HG03469 (cell line): ENCODE measurements around the gene RIC8A.

ENCODE experiments used
- ATAC-seq: cut with Tn5 transposase; IDR thresholded peaks from one replicate; pipeline ENCODE4 v1.9.1; 2021; ENCODE audit warnings: mild to moderate bottlenecking, moderate library complexity, moderate number of reproducible peaks; ENCODE audit not compliant: unreplicated experiment

The RIC8A gene

GRCh38 chr11:240315-240714 is 32.8 kb downstream of the RIC8A start:
- ATAC-seq = no peak

GRCh38 chr11:241634-242033 is 34.1 kb downstream of the RIC8A start:
- no peak for ATAC-seq

DNA sequence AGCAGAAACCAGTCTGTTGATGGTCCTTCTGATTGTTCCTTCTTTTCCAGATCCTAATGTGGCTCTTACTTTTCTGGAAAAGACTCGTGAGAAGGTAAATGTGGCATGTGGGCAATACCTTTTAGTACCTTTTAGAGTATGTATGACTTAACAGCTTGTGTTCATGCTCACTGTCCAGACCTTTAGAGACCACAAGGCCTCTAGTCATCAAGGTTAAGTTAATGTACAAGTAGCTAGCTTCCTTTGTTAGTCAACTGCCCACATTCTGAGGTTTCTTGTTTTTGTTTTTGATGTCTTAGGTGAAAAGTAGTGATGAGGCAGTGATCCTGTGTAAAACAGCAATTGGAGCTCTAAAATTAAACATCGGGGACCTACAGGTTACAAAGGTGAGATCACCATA is 36.9 kb downstream of the RIC8A start:
- no peak for ATAC-seq

DNA sequence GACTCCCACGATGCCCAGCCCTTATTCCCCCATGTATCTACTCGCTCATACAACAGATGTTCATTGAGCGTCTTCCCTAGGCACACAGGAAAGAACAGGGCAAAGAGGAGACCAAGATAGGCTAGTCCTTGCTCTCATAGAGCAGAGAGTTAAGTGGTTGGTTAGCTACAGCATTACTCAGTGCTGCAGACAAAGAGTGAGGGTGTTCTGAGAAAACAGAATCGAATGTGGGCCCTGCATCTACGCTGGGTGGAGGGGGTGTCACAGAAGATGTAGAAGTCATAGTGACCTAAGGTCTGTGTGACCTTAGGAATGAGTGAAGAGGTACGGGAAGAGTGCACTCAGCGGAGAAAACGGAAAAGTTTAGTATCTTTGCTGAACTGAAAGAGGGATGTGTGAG is 41.6 kb downstream of the RIC8A start:
- ATAC-seq = no peak

DNA sequence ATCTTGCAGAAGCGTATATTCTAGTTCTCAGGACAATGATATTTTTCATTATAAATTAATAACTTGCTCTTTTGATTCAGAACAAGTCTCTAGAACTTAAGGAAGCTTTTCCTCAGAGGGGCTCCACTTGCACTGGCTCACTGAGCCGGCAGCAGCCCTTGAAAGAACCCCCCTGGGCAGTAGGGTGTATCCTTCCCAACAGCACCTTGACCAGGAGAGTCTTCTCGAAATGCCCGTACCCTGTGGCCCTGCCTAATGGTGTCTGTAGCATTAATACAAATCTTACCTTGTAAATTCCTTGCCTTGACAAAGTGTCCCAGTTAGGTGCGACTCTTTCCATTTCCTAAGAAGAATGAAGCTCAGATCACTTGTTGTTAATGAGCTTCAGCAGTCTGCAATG is 42.8 kb downstream of the RIC8A start:
- no peak for ATAC-seq

- ATAC-seq = no peak
Observed at GRCh38 chr11:250740-251299, 43.3 kb downstream of the RIC8A start.

GRCh38 chr11:251550-251949 is 44.0 kb downstream of the RIC8A start:
- no peak for ATAC-seq

DNA sequence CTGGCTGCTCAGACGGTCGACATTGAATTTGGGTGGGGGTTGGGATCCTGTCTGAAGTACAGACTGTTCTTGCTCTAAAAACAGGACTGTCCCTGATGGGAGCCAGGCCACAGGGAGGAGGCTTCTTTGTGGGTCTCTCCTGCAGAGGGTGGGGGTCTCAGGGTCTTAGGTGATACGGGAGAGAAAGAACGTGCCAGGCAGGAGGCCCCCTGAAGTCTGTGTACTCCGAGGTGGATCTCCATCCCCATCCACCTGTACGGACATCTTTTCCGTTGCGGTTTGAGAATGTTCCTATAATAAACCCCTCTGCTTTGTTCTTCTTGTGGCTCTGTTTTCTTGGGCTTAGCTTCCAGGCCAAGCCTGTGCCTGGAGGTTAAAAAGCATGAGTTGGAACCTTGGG is 45.2 kb downstream of the RIC8A start:
- ATAC-seq = no peak

DNA sequence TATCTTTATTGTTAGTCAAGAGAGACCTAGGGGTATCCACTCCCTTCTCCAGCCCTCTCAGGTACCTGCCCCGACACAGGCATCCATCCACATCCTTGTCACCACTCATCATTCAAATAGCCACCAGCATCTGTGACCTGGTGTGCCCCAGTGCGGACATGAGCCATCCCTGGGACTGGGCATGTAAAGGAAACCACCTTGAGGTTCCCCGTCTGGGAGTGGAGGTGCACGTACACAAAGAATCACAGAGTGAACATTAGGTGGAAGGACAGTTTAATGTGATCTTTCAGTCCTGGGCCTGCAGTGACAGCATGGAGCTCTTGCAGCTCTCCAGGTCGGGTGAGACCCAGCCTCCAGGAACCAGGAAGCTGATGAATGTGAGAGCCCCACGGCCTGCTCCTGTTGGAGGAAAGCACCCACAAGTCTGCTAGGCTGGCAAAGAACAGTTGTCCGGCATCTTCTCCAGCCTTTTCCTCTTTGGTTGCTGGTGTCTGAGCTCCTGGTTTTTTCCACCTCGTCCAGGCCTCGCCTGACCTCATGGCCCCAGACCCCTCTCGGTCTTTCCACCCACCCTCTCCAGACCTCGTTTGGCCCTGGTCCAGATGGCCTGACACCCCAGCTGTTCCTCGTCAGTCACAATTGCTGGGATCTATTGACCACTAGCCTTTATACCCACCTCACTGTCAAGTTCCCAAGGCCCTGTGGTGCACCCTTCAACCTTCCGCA is 45.8 kb downstream of the RIC8A start:
- ATAC-seq = no peak

DNA sequence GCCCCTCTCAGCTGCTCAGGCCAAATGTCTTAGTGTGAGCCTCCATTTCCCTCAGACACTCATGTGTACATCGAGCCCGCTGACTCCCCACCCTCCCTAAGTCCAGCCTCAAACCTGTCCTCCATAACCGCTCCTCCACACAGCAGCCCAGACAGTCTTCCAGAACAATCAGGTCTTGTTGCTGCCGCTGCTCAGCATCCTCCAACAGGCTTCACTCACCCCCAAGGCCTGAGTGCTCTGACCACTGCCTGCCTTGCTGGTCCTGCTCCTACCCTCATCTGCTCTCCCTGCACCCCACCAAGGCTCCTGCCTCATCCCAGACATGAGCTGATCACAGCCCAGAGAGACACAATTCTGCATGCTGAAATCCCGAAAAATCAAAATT is 46.4 kb downstream of the RIC8A start:
- no peak for ATAC-seq

DNA sequence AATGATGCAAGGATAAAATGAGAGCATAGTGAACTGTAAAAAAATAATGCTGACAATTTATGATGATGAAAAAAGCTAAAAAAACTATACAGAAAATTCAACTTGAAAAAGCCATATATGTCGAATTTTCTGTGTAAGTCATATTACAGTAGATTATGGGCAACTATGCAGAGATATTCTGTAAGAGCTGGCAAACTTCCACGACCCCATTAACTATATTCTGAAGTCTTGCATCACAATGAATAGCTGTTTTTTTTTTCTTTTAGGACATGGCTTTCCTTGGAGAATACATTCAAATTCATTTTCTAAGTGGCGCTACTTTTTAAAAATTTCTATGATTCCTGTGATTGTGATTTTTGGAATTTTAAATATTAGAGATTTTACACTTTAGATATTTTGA is 47.7 kb downstream of the RIC8A start:
- ATAC-seq = no peak

GRCh38 chr11:255816-256215 is 48.3 kb downstream of the RIC8A start:
- ATAC-seq = no peak

GRCh38 chr11:256952-257737 is 49.6 kb downstream of the RIC8A start:
- no peak for ATAC-seq

DNA sequence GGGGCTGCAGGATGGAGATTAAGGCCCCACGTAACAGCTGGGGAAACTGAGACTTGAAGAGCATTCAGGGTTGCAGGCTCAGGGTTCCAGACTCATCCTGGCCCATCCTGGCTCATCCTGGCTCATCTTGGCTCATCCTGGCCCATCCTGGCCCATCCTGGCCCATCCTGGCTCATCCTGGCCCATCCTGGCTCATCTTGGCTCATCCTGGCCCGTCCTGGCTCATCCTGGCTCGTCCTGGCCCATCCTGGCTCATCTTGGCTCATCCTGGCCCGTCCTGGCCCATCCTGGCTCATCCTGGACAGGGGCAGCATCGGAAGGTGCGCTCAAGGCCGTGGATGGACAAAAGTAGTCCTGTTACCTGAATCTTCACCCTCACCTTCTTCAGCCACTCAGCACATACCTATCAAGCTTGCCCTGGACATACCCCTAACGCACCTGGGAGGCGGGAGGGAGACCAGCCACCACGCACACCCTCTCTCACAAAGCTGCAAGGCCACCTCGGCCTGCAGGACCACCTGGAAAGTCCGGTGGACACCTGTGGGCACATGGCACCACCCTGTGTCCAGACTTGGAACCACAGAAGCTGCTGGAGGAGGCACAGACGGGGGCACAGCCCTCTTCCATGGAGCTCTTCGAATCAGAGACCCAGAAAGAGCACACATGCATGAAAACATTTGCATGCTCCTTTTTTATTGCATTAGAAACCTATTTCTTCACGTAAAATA is 50.4 kb downstream of the RIC8A start:
- no peak for ATAC-seq

DNA sequence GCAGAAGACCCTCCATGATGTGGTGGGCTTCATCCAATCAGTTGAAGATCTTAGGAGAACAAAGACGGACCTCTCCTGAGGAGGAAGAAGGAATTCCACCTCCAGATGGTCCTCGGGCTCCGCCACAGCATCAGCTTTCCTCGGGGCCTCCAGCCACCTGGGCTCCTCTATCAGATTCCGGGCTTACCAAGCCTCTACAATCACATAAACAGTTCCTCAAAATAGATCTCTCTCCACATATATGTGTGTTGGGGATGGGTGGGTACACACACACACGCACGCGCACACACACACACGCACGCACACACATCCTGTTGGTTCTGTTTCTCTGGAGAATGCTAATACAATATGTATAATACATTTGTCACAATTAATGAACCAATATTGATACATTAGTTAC is 51.9 kb downstream of the RIC8A start:
- ATAC-seq = no peak

- ATAC-seq = no peak
Observed at GRCh38 chr11:261624-262023, 54.1 kb downstream of the RIC8A start.
